ENCODE data around the gene PHF14.

- TF ChIP-seq CTCF (IDR thresholded peaks at IDR 0.05) (no peak), ZFX (IDR thresholded peaks at IDR 0.05; ENCODE audit: borderline replicate concordance) (no peak)
Measured at GRCh38 chr7:11177793-11178192, 204.1 kb downstream of the PHF14 start.

Data from 22Rv1 (cell line).